Measurements from ENCODE around the gene FKBP14.

GRCh38 chr7:29976673-29977415, 49.7 kb downstream of the FKBP14 start:
- TF ChIP-seq TCF12 (IDR thresholded peaks at IDR 0.05) (no peak), CTCF (IDR thresholded peaks at IDR 0.05) (no peak)
- TF ChIP-seq, protein P1, sequence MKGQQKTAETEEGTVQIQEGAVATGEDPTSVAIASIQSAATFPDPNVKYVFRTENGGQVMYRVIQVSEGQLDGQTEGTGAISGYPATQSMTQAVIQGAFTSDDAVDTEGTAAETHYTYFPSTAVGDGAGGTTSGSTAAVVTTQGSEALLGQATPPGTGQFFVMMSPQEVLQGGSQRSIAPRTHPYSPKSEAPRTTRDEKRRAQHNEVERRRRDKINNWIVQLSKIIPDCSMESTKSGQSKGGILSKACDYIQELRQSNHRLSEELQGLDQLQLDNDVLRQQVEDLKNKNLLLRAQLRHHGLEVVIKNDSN (IDR thresholded peaks at IDR 0.05; ENCODE audit: borderline replicate concordance, low read depth): no peak

Measured in SK-N-SH (cell line).